Measurements from ENCODE around the gene MAF.
A peak's percentile ranks its signal among the peaks of the same experiment; 100 is the strongest.

MAF gene

GRCh38 chr16:79603055-79603454 lies 2.5 kb upstream of the MAF start:
- CTCF ChIA-PET = no interaction called here
- DNase-seq = no peak
- Mint-ChIP-seq H3K9me3 (no peaks in the 10 kb centered on the region), H3K4me1 (peaks cover 45% of the 10 kb centered on the region), H3K27ac (no peak overlapping the region), H3K36me3 (peaks cover 9% of the 10 kb centered on the region), H3K4me3 (peak overlapping the region; percentile 85), H3K27me3 (peaks cover 54% of the 10 kb centered on the region)

- DNase-seq = no peak
- CTCF ChIA-PET = interaction anchor here (0.5 to 1.8 kb wide), 17 partner anchors 15 to 1599 kb away, joined by 3 to 7 read pairs (median 3); no protein-coding TSS in a partner anchor
- peaks cover 10% of the 10 kb centered on the region for H3K36me3 Mint-ChIP-seq
- peaks cover 45% of the 10 kb centered on the region for H3K4me1 Mint-ChIP-seq
- peak overlapping the region; percentile 78 for H3K27ac Mint-ChIP-seq
- no peaks in the 10 kb centered on the region for H3K9me3 Mint-ChIP-seq
- peak overlapping the region; percentile 85 for H3K4me3 Mint-ChIP-seq
- H3K27me3 Mint-ChIP-seq = peaks cover 54% of the 10 kb centered on the region
Observed at GRCh38 chr16:79602628-79603014, 2.1 kb upstream of the MAF start.

DNA sequence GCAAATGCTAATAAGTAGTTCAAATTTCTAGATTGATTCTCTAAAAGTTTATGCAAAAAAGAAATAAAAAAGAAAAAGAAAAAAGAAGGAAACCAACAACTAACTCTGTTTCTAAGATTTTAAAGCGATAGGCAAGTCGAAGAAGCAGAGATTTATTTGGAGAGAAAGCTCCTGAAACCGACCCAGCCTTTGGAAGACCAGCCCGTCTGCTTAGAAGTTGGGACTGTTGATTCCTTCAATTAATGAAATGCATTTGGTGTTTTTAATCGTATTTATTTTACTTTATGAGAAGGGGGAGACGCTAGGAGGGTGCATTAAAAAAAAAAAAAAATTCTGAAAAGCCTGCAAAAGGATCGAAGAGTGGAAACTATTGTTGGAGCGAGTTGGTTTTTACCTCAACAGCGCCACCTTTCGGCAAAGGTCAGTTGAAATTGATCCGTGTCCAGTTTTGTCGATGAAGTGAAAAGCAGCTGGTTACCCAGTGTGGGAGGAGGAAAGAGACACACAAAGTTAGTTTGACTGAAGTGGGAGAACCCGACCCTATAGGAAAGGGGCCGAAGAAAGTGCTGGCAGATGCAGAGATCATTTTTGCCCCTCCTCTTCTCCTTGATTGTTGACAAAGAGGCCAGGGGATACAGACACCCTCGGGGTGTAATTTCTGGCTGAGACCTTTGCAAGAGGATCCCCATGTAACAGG lies 1.5 kb upstream of the MAF start:
- CTCF ChIA-PET = interaction anchor here (0.5 to 1.8 kb wide), 21 partner anchors 15 to 1599 kb away, joined by 3 to 7 read pairs (median 3); no protein-coding TSS in a partner anchor
- Mint-ChIP-seq H3K27ac (peak overlapping the region; percentile 93), H3K36me3 (peaks cover 12% of the 10 kb centered on the region), H3K9me3 (no peaks in the 10 kb centered on the region), H3K27me3 (peaks cover 55% of the 10 kb centered on the region), H3K4me3 (peak overlapping the region; percentile 85), H3K4me1 (peaks cover 45% of the 10 kb centered on the region)
- peak; percentile 90 for DNase-seq

GRCh38 chr16:79601092-79601930 lies 774 bp upstream of the MAF start:
- H3K4me3 Mint-ChIP-seq = peak overlapping the region; percentile 85
- peaks cover 48% of the 10 kb centered on the region for H3K4me1 Mint-ChIP-seq
- peaks cover 12% of the 10 kb centered on the region for H3K36me3 Mint-ChIP-seq
- CTCF ChIA-PET = interaction anchor here (0.6 to 1.8 kb wide), 11 partner anchors 16 to 1097 kb away, joined by 3 to 7 read pairs (median 3); no protein-coding TSS in a partner anchor
- H3K27me3 Mint-ChIP-seq = peaks cover 51% of the 10 kb centered on the region
- H3K9me3 Mint-ChIP-seq = no peaks in the 10 kb centered on the region
- peak overlapping the region; percentile 93 for H3K27ac Mint-ChIP-seq
- peak; percentile 51 for DNase-seq

DNA sequence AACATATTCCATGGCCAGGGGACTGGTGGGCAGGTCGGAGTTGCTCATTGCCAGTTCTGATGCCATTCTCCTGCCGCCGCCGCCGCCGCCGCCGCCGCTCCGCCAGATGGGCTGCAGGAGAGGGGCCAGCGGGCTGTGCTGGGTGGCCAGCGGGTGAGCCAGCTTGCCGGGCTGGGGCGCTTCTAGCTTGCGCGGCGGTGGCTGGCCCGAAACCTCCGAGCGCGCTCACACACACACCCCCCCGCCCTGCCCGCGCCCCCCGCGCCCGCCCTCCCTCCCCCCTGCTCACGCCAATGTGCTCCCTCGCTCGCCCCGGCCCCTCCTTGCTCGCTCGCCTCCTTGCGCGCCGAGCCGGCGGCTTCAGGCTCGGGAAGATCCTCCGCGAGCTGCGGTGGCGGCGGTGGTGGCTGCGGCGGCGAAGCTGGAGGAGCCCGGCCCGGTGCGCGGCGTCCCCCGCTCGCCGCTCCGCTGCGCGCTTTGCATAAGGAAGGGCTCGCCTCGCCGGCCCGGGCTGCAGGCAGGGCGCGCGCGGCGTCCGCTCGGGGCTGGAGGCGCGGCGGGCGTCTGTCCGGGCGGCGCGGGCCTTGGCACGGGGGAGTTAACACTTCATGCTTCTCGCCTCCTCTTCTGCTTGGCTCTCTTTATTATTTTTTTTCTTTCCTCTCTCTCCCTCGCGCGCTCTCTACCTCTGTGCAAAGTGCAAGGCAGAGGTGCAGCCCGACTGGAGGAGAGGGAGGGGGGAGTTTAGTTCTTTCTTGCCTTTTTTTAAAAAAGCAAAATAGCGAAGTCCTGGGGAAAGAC lies 500 bp downstream of the MAF start:
- Mint-ChIP-seq H3K27ac (peak overlapping the region; percentile 93), H3K4me1 (peaks cover 53% of the 10 kb centered on the region), H3K9me3 (no peaks in the 10 kb centered on the region), H3K27me3 (peaks cover 45% of the 10 kb centered on the region), H3K4me3 (peak overlapping the region; percentile 85), H3K36me3 (peaks cover 22% of the 10 kb centered on the region)
- peak; percentile 62 for DNase-seq
- CTCF ChIA-PET = interaction anchor here (0.7 to 1.2 kb wide), 2 partner anchors 30 to 370 kb away, joined by 3 read pairs; no protein-coding TSS in a partner anchor

- CTCF ChIA-PET = no interaction called here
- peaks cover 45% of the 10 kb centered on the region for H3K27me3 Mint-ChIP-seq
- peaks cover 25% of the 10 kb centered on the region for H3K36me3 Mint-ChIP-seq
- H3K4me1 Mint-ChIP-seq = peaks cover 54% of the 10 kb centered on the region
- H3K9me3 Mint-ChIP-seq = no peaks in the 10 kb centered on the region
- peak overlapping the region; percentile 85 for H3K4me3 Mint-ChIP-seq
- DNase-seq = peak; percentile 35
- peak overlapping the region; percentile 93 for H3K27ac Mint-ChIP-seq
Observed at GRCh38 chr16:79599256-79599836, 1.2 kb downstream of the MAF start.

- H3K36me3 Mint-ChIP-seq = peaks cover 26% of the 10 kb centered on the region
- CTCF ChIA-PET = interaction anchor here (0.6 to 0.7 kb wide), 2 partner anchors 11 to 246 kb away, joined by 3 to 5 read pairs; no protein-coding TSS in a partner anchor
- no peaks in the 10 kb centered on the region for H3K9me3 Mint-ChIP-seq
- peaks cover 47% of the 10 kb centered on the region for H3K4me1 Mint-ChIP-seq
- H3K27ac Mint-ChIP-seq = peak overlapping the region; percentile 87
- peak; percentile 56 for DNase-seq
- H3K4me3 Mint-ChIP-seq = peak overlapping the region; percentile 83
- H3K27me3 Mint-ChIP-seq = peaks cover 45% of the 10 kb centered on the region
Observed at GRCh38 chr16:79598348-79599181, 2.0 kb downstream of the MAF start.

DNA sequence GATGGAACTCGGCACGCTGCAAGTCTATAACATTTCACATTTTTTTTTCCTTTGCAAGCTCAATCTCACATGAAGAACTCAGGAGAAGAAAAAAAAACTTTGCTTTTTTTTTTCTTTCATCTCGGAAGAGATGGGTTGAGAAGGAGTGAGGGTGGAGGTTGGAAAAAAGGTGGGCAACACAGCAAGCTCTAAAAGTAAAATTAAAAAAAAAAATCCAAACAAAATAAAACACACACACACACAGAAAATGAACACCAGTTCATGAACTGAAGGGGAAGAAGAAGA lies 2.5 kb downstream of the MAF start:
- H3K9me3 Mint-ChIP-seq = no peaks in the 10 kb centered on the region
- peaks cover 30% of the 10 kb centered on the region for H3K36me3 Mint-ChIP-seq
- CTCF ChIA-PET = interaction anchor here (0.7 kb wide), 1 partner anchor 10 kb away, joined by 5 read pairs; no protein-coding TSS in a partner anchor
- H3K27me3 Mint-ChIP-seq = peaks cover 45% of the 10 kb centered on the region
- peak overlapping the region; percentile 83 for H3K4me3 Mint-ChIP-seq
- DNase-seq = no peak
- peak overlapping the region; percentile 87 for H3K27ac Mint-ChIP-seq
- H3K4me1 Mint-ChIP-seq = peaks cover 46% of the 10 kb centered on the region

GRCh38 chr16:79597277-79598062 lies 3.1 kb downstream of the MAF start:
- CTCF ChIA-PET = interaction anchor here (0.7 kb wide), 2 partner anchors 283 to 430 kb away, joined by 3 to 4 read pairs; no protein-coding TSS in a partner anchor
- peaks cover 45% of the 10 kb centered on the region for H3K27me3 Mint-ChIP-seq
- peaks cover 33% of the 10 kb centered on the region for H3K36me3 Mint-ChIP-seq
- H3K4me3 Mint-ChIP-seq = peak overlapping the region; percentile 83
- DNase-seq = no peak
- peak overlapping the region; percentile 87 for H3K27ac Mint-ChIP-seq
- H3K9me3 Mint-ChIP-seq = no peaks in the 10 kb centered on the region
- peaks cover 41% of the 10 kb centered on the region for H3K4me1 Mint-ChIP-seq

- H3K27me3 Mint-ChIP-seq = peaks cover 48% of the 10 kb centered on the region
- no peak for DNase-seq
- H3K4me1 Mint-ChIP-seq = peaks cover 32% of the 10 kb centered on the region
- peak overlapping the region; percentile 73 for H3K4me3 Mint-ChIP-seq
- peaks cover 34% of the 10 kb centered on the region for H3K36me3 Mint-ChIP-seq
- CTCF ChIA-PET = no interaction called here
- peak overlapping the region; percentile 45 for H3K27ac Mint-ChIP-seq
- no peaks in the 10 kb centered on the region for H3K9me3 Mint-ChIP-seq
Observed at GRCh38 chr16:79595931-79596450, 4.5 kb downstream of the MAF start.

GRCh38 chr16:79595231-79595641 lies 5.3 kb downstream of the MAF start:
- peaks cover 28% of the 10 kb centered on the region for H3K4me1 Mint-ChIP-seq
- DNase-seq = no peak
- peaks cover 34% of the 10 kb centered on the region for H3K36me3 Mint-ChIP-seq
- CTCF ChIA-PET = no interaction called here
- H3K27me3 Mint-ChIP-seq = peaks cover 48% of the 10 kb centered on the region
- no peaks in the 10 kb centered on the region for H3K9me3 Mint-ChIP-seq
- peak overlapping the region; percentile 20 for H3K27ac Mint-ChIP-seq
- H3K4me3 Mint-ChIP-seq = peak overlapping the region; percentile 73

- Mint-ChIP-seq H3K27me3 (peaks cover 50% of the 10 kb centered on the region), H3K9me3 (no peaks in the 10 kb centered on the region), H3K36me3 (peaks cover 31% of the 10 kb centered on the region), H3K4me1 (peaks cover 27% of the 10 kb centered on the region), H3K27ac (no peak overlapping the region), H3K4me3 (no peak overlapping the region)
- no peak for DNase-seq
- CTCF ChIA-PET = no interaction called here
Observed at GRCh38 chr16:79593754-79594153, 6.8 kb downstream of the MAF start.
